GM15510 (cell line): ENCODE measurements around the gene GSTT2B.
"Not testable (repeated sequence)": the region's sequence is repeated elsewhere in the genome, so short reads cannot be mapped to it uniquely, and the experiment has no call there.

Source experiments
- POLR2A ChIP-seq: IDR thresholded peaks from 3 replicates; pipeline ENCODE4 v1.6.1; 2011; ENCODE audit warnings: borderline replicate concordance; ENCODE audit not compliant: insufficient read length; ENCODE audit errors: extremely low read depth

Gene GSTT2B

DNA sequence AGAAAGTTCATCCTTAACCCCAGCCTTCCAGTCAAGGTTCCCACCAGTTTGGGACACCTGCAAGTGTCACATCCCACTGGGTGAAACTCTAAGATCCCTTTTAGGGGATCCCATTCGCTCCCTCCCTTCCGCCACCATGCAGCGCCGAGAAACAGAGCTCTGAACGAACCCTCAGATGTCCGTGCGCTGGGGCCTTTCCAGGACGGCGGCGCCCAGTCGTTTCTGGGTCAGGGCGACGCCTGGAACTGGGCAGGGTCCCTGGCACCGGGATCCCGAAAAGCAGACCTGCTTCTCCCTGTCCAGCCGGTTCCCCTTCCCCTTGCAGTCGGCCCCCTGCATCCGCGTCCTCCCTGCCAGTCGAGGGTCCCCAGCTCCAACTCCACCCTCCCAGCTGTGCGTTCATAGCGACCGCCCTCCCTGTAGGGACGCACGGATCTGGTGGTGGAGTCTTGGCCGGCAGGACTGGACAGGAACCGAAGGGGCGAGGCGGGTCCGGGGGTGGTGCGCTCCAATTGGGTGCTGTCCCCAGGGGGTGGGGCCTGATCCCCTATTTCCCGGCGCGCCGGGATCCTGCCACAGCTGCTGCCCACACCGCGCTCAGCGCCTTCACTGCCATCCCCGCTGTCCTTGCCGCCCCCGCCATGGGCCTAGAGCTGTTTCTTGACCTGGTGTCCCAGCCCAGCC, 18.7 kb upstream of the GSTT2B start, which contains the start of gene GSTT2:
TSS of gene GSTT2 (plus strand) at position 578 of the 684 bp plus-strand sequence.
- TF ChIP-seq POLR2A = not testable (repeated sequence)

DNA sequence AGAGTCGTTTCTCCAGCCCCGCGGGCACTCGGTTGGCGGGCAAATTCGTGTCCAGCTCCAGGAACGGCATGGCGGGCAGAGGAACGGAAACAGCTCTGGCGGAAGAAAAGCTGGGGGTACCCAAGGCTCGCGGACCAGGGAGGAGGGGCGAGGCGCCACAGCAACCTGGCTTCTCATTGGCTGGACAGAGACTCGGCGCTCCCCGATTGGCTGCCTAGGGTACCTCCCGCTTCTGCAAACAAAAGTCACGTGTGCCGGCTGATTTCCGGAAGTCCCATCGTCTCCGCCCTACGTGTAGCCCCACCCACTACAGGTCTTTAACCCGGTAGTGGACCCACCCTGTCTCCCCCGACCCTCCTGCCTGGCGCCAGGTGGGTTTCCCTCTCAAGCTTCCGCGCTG, 13.3 kb upstream of the GSTT2B start, which contains the start of gene DDT:
TSS of gene DDT (minus strand) at position 97 of the 400 bp plus-strand sequence. CDS start at position 70, 27 bp downstream.
- TF ChIP-seq POLR2A = not testable (repeated sequence)

DNA sequence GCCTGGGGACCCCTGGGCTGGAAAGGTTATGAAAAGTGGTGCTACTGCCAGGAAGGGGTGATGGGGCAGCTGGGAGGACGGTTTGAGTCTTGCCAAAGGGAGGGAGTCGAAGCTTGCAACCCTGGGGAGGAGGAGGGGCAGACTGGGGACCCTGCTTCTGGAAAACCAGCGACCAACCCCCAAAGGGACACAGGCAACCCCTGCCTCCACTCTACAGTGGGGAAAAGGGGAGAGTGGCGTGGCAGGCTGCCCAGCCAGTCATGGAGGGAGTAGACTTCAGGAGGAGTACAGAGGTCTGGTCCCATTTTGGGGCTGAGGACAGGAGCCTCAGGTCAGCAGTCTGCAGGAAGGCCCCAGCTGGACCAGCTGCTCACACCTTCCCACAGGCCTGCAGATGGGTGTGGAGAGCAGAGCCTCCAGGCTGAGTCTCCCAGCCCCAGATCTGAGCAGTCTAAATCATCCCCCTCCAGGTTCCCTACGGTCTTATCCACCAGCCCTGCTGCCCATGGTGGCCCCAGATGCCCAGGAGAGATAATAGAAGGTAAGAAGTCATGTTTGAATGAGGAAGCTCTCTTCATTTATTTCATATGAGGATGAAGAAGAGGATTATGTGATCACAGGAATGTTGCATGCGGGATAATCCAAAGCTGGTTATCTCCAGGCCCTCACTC, 10.0 kb upstream of the GSTT2B start:
- TF ChIP-seq POLR2A = no peak

DNA sequence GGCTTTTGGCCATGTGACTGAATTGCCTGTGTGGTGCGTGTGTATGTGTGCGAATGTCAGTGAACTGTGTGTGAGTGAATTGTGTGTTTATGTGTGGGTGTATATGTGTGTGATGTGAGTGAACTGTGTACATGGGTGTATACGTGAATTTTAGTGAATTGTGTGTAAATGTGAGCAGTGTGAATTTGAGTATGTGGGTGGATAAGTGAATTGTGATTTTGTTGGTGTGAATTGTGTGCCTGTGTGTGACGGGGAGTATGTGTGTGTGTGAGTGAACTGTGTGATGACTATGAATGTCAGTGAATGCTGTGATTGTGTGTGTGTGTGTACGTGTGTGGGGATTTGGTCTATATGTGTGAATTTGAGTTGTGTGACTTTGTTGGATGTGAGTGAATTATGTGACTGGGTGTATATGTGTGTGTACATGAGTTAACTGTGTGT, 9.2 kb upstream of the GSTT2B start:
- TF ChIP-seq POLR2A = no peak

DNA sequence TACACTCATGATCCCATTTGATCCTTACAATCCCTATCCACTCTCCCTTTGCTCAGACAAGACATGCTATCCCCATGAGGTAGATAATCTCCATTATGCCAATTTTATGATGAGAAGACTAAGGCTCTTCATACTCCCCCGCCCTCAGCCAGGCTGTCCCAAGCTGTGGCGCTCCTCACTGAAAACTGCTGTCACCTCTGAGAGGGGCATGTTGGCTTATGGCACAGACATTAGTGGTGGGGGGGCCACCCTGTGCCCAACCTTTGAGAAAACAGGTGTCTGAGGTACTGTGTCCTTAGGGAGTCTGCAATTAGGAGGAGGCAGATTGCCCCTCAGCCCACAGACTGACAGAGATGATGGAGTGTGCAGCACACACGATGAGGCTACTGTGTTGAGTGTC, 8.1 kb upstream of the GSTT2B start:
- TF ChIP-seq POLR2A = no peak

DNA sequence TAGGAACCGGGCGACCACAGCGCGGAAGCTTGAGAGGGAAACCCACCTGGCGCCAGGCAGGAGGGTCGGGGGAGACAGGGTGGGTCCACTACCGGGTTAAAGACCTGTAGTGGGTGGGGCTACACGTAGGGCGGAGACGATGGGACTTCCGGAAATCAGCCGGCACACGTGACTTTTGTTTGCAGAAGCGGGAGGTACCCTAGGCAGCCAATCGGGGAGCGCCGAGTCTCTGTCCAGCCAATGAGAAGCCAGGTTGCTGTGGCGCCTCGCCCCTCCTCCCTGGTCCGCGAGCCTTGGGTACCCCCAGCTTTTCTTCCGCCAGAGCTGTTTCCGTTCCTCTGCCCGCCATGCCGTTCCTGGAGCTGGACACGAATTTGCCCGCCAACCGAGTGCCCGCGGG, 5.6 kb upstream of the GSTT2B start, which contains the start of gene DDTL:
TSS of gene DDTL (plus strand) at position 321 of the 400 bp plus-strand sequence. CDS start at position 348, 27 bp downstream.
- not testable (repeated sequence) for TF ChIP-seq POLR2A

DNA sequence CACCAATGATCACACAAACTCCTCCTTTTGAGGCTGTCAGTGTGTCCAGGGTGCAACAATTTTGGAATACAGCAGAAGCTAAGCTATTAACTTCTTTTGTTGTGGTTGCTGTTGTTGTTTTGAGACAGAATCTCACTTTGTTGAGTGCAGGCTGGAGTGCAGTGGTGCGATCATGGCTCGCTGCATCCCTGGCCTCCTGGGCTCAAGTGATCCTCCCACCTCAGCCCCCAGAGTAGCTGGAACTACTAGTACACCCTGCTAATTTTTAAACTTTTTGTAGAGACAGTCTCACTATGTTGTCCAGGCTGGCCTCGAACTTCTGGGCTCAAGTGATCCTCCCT, 22.0 kb downstream of the GSTT2B start:
- no peak for TF ChIP-seq POLR2A

DNA sequence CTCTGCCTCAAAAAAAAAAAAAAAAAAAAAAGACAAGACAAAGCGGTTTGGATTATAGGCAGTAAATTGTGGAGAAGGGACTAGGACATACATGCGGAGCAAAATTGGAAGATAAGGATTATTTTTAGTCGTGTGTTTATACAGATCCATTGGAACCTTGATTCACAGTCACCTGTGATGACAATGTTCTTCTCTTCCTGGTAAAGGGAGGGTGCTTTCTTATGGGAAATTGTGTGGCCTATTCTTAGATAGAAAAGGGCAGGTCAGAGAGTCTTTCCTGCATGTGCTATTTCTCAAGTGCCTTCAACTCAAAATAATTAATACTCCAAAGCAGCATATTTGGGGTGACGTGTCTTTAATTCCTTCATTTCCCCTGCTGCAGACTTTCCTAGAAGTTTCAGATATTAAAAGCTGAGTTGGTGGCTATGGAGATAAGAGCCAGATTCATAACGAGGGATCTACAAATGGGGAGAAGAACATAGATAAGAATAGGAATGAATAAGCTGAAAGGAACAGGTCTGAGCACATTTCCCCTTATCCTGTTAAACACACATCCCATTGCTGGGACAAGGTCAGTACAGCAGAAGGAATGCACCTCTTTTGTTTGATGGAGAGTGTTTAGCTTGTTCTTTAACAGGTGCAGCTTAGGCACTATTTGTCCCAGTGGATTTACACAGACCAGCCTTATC, 22.5 kb downstream of the GSTT2B start:
- no peak for TF ChIP-seq POLR2A

DNA sequence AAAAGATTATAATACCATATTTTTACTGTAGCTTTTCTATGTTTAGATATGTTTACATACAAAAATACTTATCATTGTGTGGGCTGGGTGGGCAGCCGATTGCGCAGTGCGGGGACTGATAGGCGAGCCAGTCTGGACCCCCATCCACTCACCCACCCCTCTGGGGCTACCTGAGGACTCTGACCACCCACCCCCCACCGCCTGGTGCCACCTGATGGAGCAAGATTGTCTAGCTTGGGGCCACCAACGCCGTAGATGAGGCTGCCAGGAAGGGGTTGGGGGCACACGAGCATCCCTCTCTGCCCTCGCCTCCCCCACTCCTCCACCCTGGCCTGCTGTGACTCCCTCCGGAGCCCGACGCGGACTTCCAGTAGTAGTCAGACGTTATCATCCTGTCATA, 34.4 kb downstream of the GSTT2B start:
- no peak for TF ChIP-seq POLR2A

DNA sequence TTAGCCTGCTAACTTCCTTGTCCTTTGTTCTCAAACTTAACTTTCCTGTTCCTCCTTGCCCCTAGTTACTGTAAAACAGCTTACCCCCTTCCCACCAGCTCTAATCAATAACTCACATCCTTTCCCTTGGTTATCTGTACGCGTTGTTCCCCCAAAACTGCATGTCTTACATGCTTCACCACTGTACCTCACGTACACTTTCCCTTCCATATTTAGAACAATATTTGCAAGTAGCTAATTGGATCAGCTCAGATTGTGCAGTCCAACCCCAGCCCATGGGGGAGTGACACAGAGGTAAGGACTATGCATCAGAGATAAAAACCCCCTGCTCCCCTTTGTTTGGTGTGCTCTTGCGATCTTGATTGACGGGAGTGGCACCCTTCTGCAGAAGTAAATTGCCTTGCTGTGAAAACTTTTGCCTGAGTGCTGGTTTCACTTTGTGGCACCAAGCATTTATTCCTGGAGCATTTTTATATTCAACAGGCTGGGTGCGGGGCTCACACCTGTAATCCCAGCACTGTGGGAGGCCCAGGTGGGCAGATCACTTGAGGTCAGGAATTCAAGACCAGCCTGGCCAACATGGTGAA, 35.9 kb downstream of the GSTT2B start:
- no peak for TF ChIP-seq POLR2A

DNA sequence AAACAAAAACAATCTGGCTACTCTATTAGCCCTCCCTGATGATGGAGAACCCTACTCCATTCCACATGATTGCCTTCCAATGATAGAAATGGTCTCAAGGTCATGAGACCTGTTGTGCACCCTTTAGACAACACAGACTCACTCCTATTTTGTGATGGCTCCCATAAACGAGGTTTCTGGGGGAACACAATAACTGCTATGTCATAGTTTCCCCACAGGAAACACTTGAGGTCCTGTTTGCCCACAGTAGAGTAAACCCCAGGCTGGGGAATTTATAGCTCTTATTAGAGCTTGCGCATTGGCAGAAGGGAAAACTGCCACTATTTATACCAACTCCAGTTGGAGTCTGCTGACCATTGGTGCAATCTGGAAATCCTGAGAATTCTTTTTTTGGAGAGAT, 38.1 kb downstream of the GSTT2B start:
- no peak for TF ChIP-seq POLR2A

DNA sequence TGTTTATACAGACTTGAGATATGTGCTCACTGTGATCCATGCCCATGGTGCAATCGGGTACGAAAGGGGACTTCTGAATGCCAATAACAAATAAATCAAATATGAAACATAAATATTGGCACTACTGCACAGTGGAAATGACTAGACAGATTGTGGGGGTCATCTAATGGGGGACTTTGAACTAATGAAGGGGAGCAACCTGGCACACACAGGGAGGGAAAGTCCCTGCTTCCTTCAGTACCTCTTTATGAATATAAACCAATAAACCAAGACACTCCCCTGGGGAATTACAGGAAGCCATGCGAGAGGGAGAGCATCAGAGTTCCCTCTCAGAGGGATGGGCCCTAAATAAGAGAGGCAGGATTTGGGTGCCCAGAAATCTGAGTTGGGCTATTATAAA, 45.7 kb downstream of the GSTT2B start:
- no peak for TF ChIP-seq POLR2A

DNA sequence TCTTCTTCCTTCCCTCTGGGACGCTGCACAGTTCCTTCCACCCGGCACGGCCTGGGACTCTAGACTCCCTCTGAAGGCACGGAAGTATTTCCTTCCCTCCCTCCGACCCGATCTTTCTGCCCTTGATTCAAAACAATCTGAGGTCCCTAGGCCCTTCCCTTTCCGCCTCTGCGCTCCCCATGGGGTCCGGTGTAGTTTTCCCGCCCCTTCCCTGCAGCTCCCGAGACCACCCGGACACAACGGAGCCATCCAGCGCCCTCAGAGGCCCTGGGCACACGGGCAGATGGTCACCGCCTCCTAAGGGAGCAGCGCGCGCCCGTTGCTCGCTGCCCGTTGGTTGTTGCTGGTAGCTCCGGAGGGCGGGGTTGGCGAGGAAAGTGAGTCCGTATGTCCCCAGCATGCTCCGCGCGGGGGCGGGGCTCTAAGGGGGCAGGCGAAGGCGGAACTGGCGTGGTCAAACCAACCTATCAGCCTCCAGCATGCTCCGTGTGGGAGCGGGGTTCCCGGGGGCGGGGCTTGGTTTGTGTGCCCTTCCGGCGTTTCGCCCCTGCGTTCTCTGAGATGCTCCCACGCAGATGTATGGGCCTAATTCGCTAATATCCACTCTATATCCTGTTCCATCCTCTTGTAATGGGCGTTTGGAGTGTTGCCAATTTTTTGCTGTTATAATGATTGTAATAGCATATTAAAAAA, 47.2 kb downstream of the GSTT2B start:
- TF ChIP-seq POLR2A = peak; percentile 95

DNA sequence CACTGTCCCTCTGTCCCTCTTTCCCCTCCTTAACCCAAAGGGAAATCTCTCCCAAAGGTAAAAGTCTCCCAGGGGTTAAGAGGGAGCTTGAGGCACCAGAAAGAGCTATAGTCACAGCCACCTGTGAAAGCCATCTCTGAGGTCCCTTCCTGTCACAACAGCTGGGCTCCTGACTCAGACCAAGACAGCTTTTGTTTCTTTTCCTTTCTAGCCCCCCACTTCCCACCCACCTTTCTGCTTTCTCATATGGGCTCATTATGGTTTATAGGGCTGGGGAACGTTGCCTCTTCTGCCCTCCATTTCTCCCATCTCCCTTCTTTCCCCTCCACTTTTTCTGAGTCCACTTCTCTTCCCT, 47.7 kb downstream of the GSTT2B start:
- no peak for TF ChIP-seq POLR2A

DNA sequence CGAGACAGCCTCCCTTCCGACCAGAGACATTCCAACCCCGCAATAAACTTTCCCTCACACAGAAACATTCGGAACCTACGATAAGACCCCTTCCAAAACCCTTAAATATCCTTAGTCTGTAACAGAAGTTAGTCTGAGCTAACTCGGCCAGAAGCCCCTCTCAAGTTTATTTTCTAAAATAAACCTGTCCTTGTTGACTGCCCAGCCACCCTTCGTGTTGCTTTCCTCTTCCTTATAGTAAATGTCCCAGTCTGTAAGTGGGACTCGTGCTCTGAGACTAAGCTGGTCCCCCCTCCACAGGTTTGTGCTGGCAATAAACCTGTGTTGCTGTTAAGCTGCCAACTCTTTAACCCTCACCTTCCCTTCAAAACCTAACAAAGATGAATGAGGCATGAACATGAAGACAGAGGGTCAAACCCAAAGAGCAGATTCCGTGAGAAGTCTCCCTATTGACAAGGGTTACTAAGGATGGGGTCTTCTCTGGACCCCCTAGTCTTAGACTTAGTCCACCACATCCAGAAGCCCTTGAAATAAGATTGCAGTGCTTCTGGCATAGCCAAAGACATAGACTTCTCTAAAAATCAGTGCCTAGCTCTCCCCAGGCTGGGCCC, 48.6 kb downstream of the GSTT2B start:
- TF ChIP-seq POLR2A = no peak

DNA sequence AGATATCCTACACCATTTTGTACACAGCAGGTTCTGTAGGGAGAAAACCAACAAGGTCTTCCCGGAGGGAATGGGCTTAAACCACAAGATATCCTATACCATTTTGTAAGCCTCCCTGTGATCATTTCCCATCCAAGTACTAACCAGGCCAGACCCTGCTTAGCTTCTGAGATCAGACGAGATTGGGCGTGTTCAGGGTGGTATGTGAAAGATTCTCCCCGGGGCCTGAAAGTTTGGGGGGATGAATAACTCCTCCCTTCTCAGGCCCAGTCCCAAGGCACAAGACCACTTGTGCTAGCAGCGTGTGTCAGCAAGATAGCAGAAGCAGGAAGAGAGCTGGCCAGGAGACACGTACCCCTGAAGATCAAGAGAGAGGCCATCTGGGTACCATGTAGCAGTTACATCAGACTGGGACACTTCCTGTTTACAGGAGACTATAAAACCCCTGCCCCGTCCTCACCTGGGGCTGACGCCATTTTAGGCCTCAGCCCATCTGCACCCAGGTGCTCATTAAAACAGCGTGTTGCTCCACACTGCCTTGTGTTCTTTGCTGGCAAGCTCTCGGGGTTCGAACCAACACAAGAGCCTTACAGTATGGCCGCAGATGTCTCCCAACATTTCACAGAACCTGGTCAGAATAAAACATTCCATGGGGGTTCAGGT, 49.5 kb downstream of the GSTT2B start:
- no peak for TF ChIP-seq POLR2A
